Osteocyte (in vitro differentiated cells): ENCODE results near the gene FGD5. TPM values are rescaled to one million over a fixed set of nuclear protein-coding genes. Genes with fewer than 3 reads are reported as not detected.

Experiments
- DNase-seq: peaks from one replicate; pipeline ENCODE4 v3.0.0; 2021; ENCODE audit warnings: mixed read lengths; ENCODE audit not compliant: unreplicated experiment; ENCODE audit errors: extremely low spot score
- H3K27ac Mint-ChIP-seq: one replicate; pipeline ENCODE4 v1.8.0; 2021; ENCODE audit warnings: mild to moderate bottlenecking, mixed read lengths; ENCODE audit not compliant: unreplicated experiment
- H3K27me3 Mint-ChIP-seq: one replicate; pipeline ENCODE4 v1.8.0; 2021; ENCODE audit warnings: mixed read lengths; ENCODE audit not compliant: unreplicated experiment
- H3K36me3 Mint-ChIP-seq: one replicate; pipeline ENCODE4 v1.8.0; 2021; ENCODE audit warnings: mixed read lengths; ENCODE audit not compliant: unreplicated experiment
- H3K4me1 Mint-ChIP-seq: one replicate; pipeline ENCODE4 v1.8.0; 2021; ENCODE audit warnings: mixed read lengths; ENCODE audit not compliant: unreplicated experiment
- H3K4me3 Mint-ChIP-seq: one replicate; pipeline ENCODE4 v1.8.0; 2021; ENCODE audit warnings: mild to moderate bottlenecking, moderate library complexity, mixed read lengths; ENCODE audit not compliant: unreplicated experiment
- H3K9me3 Mint-ChIP-seq: one replicate; pipeline ENCODE4 v1.8.0; 2021; ENCODE audit warnings: mixed read lengths; ENCODE audit not compliant: unreplicated experiment
- CTCF ChIP-seq: fragments of 200-600 bp; sonication (generic); IDR thresholded peaks from 2 replicates; pipeline ENCODE4 v1.5.0; 2021; ENCODE audit warnings: antibody characterized with exemption, mild to moderate bottlenecking, moderate library complexity
- total RNA-seq: library from RNA; stranded (reverse); gene quantifications from 2 replicates; pipeline ENCODE4 v1.2.1, GENCODE V29; 2021

FGD5 gene
- total RNA-seq, 1 donor from 2014 or later = not detected

GRCh38 chr3:14950274-14950673 lies 131.5 kb downstream of the FGD5 start:
- TF ChIP-seq CTCF = no peak
- DNase-seq = no peak
- no peak overlapping the region for H3K27ac Mint-ChIP-seq
- no peak overlapping the region for H3K4me3 Mint-ChIP-seq
- no peaks in the 10 kb centered on the region for H3K27me3 Mint-ChIP-seq
- H3K9me3 Mint-ChIP-seq = no peaks in the 10 kb centered on the region
- peaks cover 27% of the 10 kb centered on the region for H3K4me1 Mint-ChIP-seq
- peaks cover 3% of the 10 kb centered on the region for H3K36me3 Mint-ChIP-seq

- Mint-ChIP-seq H3K4me3 (no peak overlapping the region), H3K36me3 (peaks cover 7% of the 10 kb centered on the region), H3K27ac (peak overlapping the region; percentile 39), H3K4me1 (peaks cover 30% of the 10 kb centered on the region), H3K27me3 (no peaks in the 10 kb centered on the region), H3K9me3 (no peaks in the 10 kb centered on the region)
- no peak for TF ChIP-seq CTCF
- no peak for DNase-seq
These were observed 138.4 kb downstream of the FGD5 start for GRCh38 chr3:14957153-14957552.

- peaks cover 12% of the 10 kb centered on the region for H3K36me3 Mint-ChIP-seq
- no peaks in the 10 kb centered on the region for H3K27me3 Mint-ChIP-seq
- H3K4me1 Mint-ChIP-seq = peaks cover 30% of the 10 kb centered on the region
- H3K9me3 Mint-ChIP-seq = no peaks in the 10 kb centered on the region
- no peak overlapping the region for H3K4me3 Mint-ChIP-seq
- no peak for TF ChIP-seq CTCF
- DNase-seq = no peak
- peak overlapping the region; percentile 39 for H3K27ac Mint-ChIP-seq
These were observed 139.2 kb downstream of the FGD5 start for GRCh38 chr3:14957925-14958324.

GRCh38 chr3:14959359-14959943 lies 140.7 kb downstream of the FGD5 start:
- H3K36me3 Mint-ChIP-seq = peaks cover 12% of the 10 kb centered on the region
- no peak for DNase-seq
- peak overlapping the region; percentile 78 for H3K27ac Mint-ChIP-seq
- no peaks in the 10 kb centered on the region for H3K9me3 Mint-ChIP-seq
- no peaks in the 10 kb centered on the region for H3K27me3 Mint-ChIP-seq
- no peak for TF ChIP-seq CTCF
- peak overlapping the region; percentile 40 for H3K4me3 Mint-ChIP-seq
- H3K4me1 Mint-ChIP-seq = peaks cover 30% of the 10 kb centered on the region

GRCh38 chr3:14962762-14963161 lies 144.0 kb downstream of the FGD5 start:
- Mint-ChIP-seq H3K4me3 (no peak overlapping the region), H3K9me3 (peaks cover 5% of the 10 kb centered on the region), H3K27ac (no peak overlapping the region), H3K27me3 (no peaks in the 10 kb centered on the region), H3K36me3 (peaks cover 24% of the 10 kb centered on the region), H3K4me1 (peaks cover 22% of the 10 kb centered on the region)
- no peak for TF ChIP-seq CTCF
- no peak for DNase-seq
